Endothelial cell of umbilical vein (primary cell): Measurements from ENCODE around the gene EDA.

Source experiments
- EZH2 ChIP-seq: IDR thresholded peaks from 2 replicates; pipeline ENCODE4 v1.6.1; 2012; ENCODE audit warnings: borderline replicate concordance, low read depth, mild to moderate bottlenecking, moderate library complexity, low read length, inconsistent platforms; ENCODE audit not compliant: severe bottlenecking
- POLR2A ChIP-seq: IDR thresholded peaks from 2 replicates; pipeline ENCODE4 v1.6.1; 2012; ENCODE audit warnings: low read depth, mild to moderate bottlenecking, control low read depth, low read length
- TF ChIP-seq, protein P1 (sequence below), 2 donors: IDR thresholded peaks; 1 replicate in 1 of 2; 2 replicates in 1 of 2; pipeline ENCODE4 v1.5.1; 2011; ENCODE audit warnings: low read length in 2 of 2, mild to moderate bottlenecking in 2 of 2, moderate library complexity in 2 of 2, control low read depth in 1 of 2, inconsistent platforms in 1 of 2, low read depth in 1 of 2; ENCODE audit not compliant: insufficient read depth in 1 of 2; ENCODE audit errors: extremely low read depth in 1 of 2

DNA sequence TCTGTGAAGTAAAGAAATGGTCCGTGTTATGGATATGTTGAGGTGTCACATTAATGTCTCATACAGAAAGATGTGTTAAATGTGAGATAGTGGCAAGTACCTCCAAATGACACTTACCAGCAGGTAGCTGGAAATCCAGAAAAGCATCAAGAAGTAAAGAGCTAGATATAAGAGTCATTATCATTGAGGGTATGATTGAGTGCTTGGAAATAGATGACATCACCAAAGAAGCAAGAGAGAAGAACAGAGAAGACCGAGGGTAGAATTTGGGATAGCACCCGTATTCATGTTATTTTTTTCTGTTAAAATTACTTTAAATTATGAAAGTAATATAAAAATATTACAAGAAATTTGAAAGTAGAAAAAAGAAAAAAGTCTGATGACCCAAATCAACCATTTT lies 15.7 kb upstream of the EDA start:
- no peak for TF ChIP-seq POLR2A
- TF ChIP-seq, protein P1, sequence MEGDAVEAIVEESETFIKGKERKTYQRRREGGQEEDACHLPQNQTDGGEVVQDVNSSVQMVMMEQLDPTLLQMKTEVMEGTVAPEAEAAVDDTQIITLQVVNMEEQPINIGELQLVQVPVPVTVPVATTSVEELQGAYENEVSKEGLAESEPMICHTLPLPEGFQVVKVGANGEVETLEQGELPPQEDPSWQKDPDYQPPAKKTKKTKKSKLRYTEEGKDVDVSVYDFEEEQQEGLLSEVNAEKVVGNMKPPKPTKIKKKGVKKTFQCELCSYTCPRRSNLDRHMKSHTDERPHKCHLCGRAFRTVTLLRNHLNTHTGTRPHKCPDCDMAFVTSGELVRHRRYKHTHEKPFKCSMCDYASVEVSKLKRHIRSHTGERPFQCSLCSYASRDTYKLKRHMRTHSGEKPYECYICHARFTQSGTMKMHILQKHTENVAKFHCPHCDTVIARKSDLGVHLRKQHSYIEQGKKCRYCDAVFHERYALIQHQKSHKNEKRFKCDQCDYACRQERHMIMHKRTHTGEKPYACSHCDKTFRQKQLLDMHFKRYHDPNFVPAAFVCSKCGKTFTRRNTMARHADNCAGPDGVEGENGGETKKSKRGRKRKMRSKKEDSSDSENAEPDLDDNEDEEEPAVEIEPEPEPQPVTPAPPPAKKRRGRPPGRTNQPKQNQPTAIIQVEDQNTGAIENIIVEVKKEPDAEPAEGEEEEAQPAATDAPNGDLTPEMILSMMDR (IDR thresholded peaks at IDR 0.05; ENCODE audit: extremely low read depth in 1 of 2, insufficient read depth in 1 of 2, low read depth in 1 of 2, low read length in 2 of 2), result no peak
- no peak for TF ChIP-seq EZH2
